HL-60/S4 (cell line): ENCODE measurements around the gene ZMIZ1.

Source experiments
- in situ Hi-C: fragments of 300-500 bp; cut with MboI; formaldehyde crosslinking; loops from 2 replicates; pipeline ENCODE4 v1.14.3; 2022; ENCODE audit warnings: low sequenced_read_pairs

ZMIZ1 gene

DNA sequence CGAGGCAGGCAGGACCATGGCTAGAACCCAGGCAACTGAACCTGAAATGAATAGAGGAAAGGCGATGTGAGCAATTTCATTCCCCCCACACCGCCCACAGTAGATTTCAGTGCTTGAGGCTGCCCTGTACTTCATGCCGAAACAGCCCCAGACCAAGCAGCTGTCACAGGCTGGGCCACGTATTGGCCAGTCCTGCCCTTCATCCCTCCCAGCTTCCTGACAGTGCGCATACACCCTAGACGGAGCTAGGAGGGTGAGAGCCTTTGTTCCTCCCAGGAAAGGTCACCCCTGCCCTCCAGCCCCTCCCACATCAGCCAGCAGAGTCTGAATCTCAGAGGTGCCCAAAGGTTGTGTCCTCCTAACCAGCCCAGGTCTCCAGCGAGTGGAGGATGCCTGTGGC lies 98.8 kb downstream of the ZMIZ1 start:
- in situ Hi-C loops: no loop called here

DNA sequence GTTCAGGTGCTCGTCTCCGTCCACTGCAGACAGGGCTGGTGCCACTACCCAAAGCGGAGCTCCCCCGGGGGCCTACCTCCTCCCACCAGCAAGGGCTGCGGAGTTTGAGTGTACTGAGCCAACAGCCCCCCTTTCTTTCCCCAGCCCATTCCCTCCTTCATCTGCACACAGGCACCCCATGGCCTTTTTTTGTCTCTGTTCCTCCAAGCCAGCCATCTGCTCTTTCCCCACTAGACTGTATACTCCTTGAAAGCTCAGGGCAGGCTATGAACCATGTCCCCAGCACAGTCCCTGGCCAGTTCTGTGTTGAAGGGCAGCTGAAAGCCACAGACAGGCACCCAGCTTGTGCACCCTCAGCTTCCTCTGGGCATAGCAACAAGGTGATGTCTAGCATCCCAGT lies 99.4 kb downstream of the ZMIZ1 start:
- in situ Hi-C loops: no loop called here

DNA sequence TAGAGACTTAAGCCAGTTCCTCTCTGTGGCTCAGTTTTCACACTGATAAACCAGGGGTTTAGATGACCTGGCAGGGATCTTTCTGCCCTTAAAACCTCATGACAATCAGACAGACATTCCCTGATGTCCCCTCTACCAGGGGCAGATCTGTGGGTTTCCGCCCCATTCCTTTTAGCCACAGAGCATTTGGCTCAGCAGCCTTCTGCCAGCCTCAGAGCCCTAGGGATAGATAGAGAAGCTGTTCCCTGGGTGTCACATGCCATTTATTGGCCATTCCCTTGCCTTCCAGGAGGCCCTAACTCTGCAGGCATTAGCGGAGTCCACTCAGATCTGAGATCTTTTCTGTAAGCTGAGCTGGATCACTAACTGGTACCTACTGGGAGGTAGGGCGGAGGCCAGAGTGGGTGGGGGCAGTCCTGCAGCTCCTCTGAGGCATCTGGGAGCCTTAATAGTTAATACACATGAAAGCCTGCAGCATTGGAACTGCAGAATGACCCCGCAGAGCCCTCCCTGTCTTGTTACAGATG lies 101.5 kb downstream of the ZMIZ1 start:
- in situ Hi-C loops: no loop called here

DNA sequence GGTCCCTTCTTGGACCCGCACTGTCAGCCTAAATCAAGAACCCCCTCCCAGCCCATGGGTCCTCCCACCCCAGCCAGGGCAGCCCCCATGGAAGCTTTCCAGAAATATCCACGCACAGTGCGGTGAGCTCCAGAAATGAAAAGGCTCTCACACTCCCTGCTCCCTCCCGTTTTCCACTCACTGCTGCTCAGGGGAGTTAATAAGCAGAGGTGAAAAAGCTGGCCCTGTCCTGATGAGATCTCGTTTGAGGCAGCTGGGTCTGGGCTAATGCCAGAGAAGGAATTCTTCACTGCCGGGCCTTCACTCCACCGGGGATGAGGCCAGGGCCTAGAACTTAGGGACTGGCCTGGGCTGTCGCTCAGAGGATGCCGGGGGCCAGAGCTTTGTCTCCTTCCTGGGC lies 102.2 kb downstream of the ZMIZ1 start:
- in situ Hi-C loops: no loop called here

DNA sequence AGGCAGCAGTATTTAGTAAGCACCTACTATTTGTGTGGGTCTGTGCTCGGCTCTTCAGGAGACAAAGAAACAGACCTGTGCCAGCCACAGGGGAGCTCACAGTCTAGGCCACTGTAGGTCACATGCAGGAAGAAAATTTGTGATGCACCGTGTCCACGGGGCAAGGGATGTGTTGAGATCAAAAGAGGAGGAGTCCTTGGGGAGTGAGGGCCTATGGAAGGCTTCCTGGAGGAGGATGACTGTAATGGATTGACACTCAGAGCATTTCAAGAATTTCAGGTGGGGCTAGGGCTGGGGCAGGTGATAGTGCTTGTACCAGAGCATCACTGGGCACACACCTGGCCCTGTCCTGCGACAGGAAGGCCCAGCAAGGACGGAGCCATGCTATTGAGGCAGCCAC lies 102.7 kb downstream of the ZMIZ1 start:
- in situ Hi-C loops: no loop called here

DNA sequence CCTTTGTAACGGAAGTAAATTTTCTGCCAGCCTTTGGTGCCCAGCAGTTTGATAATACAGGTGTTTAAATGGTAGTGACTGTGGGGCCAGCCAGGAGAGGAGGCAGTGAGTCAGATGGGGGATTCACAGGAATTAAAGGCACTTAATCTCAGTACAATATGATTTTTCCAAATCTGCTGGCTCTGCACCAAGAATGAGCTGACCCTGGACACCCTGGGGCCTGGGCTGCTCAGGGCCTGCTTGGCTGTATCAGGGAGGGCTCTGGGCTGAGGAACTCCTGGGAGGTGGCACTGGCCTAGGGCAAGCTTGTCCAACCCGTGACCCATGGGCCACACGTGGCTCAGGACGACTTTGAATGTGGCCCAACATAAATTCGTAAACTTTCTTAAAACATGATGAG lies 104.1 kb downstream of the ZMIZ1 start:
- in situ Hi-C loops: no loop called here

DNA sequence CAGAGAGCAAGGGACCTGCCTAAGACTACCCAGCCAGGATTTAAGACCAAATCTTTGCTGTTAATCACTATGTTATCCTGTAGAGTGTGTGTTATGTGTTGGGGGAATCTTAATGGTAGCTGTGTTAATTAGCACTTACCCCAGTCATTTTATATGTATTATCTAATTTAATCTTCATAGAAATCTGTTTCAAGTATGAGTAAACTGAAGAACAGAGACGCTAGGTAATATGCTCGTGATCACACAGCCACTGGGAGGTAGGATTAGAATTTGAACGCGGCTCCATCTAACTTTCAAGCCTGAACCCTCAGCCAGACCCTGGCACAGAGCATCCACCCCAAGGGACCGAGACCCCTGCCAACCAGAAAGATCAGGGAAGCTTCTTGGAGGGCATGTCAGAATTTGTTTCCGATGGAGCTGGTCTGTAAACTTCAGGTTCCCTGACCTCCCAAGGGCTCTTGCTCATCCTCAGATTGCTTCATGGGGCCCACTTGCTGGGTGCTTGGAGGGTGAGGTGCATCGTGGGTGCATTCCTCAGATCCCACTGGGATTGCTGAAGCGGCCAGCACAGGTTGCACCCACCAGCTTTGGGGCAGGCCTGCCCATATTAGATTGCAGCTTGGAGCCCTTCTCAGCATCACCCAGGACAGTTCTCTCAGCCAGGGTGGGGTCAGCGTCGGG lies 105.0 kb downstream of the ZMIZ1 start:
- in situ Hi-C loops: no loop called here

DNA sequence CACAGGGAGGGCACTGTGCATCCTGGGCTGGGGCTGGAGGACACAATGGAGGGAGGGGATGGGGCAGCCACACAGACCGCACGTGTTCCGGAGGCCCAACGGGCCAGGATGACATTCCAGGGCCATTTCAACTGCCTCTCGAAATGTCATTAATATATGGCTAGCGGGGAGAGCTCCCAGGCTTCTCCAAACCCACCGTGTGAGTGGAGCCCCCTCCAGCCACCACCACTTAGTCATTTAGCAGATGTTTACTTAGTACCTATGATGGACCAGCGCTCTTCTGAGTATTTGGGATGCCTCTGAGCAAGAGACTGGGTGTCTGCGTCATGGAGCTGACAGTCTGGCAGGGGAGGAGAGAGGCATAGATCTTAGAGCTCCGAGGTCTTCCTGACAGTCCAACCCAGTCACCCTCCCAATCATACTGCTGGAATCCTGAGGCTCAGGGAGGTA lies 107.3 kb downstream of the ZMIZ1 start:
- in situ Hi-C loops: loop anchor here (25.0 kb wide), 1 partner anchor 964 kb away; no protein-coding TSS in a partner anchor

DNA sequence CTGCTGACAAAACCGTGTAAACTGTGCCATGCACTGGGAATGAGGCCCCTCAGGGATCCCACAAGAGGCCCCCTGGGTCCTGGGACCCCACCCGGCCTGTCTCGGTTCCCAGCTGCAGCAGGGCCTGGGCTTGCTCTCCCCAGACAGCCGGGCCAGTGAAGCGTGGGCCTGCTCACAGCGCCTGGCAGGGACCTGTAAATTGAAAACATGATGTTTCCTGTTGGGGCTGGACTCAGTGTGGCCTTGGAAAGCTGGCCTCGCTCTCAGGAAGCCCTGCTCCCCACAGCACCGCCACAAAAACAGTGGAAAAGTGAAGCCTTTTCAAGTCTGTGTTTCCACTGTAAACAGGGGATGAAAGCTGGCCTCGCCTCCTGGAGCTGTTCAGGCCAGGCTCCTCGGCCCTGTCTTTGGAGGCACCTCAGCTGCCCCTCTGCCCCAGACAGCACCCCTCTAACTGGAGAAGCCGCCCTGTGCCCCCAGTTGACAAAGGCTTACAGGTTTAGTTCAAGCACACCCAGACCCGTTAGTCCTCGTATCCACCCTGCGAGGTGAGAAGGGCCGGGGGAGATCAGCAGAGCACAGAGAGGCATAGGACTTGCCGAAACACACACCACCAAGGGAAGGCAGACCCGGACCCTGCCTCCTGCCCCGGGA lies 108.3 kb downstream of the ZMIZ1 start:
- in situ Hi-C loops: loop anchor here (25.0 kb wide), 1 partner anchor 965 kb away; no protein-coding TSS in a partner anchor

DNA sequence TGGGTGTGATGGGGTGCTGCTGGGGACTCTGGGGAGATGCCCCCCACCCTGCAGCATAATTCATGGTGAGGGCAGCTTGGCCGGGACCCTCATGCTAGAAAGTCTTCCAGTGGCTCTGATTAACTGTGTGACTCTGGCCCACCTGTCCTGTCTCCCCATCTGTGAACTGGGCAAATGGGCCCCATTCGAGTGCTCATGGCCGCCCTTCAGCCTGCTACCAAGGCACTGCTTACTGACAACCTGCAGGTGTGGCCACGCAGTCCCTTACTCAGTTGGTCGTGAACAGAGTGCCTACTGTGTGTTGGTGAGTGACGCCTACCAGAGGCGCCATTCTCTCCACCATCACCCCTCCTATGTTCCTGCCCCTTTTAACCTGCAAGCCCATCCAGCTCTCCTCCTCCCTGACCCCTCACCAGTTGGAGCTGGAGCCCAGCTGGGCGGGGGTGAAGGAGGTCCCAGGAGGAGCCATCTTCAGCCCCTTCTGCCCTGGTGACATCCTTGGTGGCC lies 109.4 kb downstream of the ZMIZ1 start:
- in situ Hi-C loops: loop anchor here (25.0 kb wide), 1 partner anchor 966 kb away; no protein-coding TSS in a partner anchor

DNA sequence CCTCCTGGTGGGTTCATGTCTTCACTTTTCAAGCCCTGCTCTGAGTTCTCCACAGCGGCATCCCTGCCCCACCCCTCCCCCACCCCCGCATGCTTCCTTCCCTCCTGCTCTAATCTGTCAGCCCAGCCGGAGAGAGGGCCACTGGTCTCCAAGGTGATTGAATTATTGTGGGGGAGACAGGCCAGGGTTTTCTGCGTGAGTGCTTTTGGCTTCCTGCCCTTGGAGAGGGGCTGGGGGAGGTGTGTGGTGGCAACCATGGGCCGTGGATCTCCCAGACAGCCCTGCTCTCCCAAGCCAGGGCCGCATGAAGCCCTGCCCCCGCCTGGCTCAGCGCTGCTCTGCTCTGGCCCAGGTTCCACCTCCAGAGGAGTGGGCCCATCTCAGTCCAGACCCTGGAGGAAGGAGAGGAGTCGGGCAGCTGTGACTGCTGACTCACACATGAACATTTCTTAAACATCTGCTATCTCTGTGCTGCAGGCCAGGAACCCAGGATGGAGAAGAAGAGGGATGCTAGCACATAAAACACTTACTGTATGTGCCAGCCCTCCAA lies 109.9 kb downstream of the ZMIZ1 start:
- in situ Hi-C loops: loop anchor here (25.0 kb wide), 1 partner anchor 966 kb away; no protein-coding TSS in a partner anchor

DNA sequence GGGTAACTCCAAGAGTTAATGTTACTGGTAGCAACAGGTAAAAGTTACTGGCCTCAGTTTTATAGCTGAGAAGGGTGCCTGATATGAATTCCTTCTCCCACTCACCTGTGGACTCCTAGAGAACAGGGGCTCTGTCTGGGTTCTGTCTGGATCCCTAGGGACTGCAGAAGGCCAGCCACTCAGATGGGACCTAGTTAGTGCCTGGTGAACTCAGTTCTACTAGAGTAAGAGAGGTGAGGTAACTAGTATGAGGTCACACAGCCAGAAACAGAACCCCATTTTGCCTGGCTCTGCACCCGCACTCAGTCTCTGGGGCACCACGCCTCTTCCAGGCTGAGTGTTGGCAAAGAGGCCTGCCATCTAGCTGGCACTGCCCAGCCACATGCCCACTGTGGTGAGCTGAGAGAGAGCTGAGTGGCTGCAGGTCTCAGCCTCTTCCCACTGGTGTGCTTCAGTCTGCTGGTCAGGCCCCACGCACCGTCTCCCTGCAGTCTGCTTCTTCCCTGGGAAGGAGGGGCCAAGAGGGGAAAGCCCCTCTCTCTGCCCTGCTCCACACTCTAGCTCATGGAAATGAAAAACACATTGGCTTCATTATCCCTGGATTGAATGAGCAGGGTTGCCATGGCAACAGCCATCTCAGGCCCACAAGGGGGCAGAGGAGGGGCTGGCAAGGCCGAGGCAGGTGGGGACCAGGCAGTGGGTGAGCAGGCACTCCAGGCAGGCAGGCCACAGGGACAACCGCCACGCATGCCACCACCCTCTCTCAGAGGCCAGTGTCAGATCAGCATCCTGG lies 110.6 kb downstream of the ZMIZ1 start:
- in situ Hi-C loops: loop anchor here (25.0 kb wide), 1 partner anchor 967 kb away; no protein-coding TSS in a partner anchor

DNA sequence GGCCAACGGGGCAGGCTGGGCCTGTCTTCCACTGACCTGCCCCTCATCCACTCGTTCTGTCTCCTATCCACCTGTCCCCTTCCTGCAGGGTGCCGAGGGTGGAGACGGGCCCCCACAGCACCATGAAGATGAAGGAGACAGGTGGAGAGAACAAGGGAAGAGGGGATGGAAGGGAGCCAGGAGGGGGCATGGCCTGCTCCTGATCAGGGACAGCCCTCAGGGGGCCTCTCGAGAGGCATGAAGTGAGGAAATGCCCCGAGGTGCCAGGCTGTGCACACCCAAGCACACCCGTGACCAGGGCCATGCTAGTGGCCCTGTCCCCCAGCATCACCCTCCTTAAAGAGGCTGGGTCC lies 111.2 kb downstream of the ZMIZ1 start:
- in situ Hi-C loops: loop anchor here (25.0 kb wide), 1 partner anchor 968 kb away; no protein-coding TSS in a partner anchor

DNA sequence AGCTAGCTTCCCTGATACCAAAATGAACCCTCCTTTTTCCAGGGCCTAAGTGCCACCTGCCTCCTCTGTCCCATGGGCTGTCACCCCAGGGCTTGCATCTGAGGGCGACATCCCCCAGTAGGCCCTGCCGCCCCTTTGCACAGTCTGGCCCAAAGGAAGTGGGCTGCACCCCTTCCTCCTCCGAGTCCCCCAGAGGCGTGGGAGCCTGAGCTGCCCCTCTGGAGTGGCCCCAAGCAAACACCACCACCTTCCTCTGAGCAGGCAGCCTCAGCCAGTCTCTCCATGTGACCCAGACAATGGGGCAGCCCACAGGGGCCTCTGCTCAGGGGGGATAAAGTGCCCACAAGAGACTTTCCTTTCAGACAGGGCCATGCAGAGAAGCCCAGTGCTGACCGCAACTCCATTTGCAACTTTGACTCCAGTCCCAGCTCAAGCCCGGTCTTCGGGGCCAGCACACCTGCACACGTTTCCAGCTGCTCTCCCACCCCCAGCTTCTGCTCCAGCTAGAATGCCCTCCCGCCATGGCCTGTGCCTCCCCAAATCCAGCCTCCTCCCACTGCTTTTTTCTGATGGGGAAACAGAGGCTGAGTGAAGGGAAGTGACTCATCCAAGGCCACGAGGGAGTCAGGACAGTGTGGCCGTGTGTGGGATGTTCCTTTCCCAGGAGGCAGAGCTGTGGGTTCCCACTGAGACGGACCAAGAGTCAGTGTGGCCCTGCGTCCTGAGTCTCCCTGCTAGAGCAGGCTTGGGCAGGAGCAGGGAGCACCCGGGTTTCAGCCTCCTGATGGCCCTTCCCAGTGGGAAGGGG lies 111.9 kb downstream of the ZMIZ1 start:
- in situ Hi-C loops: loop anchor here (25.0 kb wide), 1 partner anchor 968 kb away; no protein-coding TSS in a partner anchor

DNA sequence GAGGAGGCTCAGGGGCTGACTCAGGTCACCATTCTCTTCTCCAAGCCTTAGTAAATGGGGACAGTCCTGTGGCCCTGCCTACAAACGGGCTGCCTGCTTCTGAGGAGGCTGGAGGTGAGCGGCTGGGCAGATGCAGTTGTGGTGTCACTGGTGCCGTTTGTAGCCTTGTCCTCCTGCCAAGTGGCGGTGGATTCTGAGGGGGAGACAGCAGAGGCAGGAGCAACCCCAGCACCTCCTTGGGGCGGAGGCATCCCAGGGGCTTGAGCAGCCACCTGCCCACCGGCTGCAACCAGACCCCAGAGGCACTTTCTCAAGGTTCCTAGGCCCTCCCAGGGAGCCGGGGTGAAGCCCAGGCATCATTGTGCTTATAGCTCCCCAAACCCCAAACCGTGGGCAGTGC lies 112.5 kb downstream of the ZMIZ1 start:
- in situ Hi-C loops: loop anchor here (25.0 kb wide), 1 partner anchor 969 kb away; no protein-coding TSS in a partner anchor

DNA sequence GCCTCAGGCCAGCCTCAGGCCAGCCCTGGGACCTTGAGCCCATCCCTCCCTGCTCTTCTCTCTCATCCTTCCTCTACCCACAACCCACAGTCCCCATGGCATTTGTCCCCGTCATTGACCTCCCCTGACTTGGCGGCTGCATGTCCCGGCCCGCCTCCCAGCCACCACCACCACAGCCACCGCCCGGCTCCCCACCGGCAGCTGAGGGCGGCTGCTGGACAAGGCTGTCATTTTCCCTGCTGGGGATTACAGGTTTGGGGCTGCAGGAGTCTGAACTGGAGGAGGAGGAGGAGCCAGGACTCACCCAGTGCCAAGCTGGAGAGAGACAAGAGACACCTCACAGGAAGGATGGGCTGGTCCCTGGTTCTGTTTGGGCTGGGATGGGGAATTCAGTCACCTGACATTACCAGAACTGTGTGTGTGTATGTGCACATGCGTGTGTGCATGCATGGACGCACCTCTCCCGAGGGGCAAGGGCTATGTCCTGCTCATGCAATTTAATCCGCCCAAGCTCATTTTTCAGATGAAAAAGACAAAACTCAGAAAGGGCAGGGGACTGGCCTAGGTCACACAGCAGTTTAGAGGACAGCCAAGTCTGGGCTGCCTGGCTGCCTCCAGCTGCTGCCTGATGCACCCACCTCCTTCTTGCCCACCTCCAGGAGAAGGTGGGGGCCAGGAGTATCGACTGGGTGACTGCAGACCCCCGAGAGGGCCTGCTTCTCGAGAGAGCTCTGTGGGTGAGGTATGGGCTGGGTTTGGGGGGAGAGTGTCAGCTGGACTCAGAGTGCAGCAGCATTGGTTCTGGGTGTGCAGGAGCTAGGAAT lies 113.1 kb downstream of the ZMIZ1 start:
- in situ Hi-C loops: loop anchor here (25.0 kb wide), 1 partner anchor 970 kb away; no protein-coding TSS in a partner anchor

DNA sequence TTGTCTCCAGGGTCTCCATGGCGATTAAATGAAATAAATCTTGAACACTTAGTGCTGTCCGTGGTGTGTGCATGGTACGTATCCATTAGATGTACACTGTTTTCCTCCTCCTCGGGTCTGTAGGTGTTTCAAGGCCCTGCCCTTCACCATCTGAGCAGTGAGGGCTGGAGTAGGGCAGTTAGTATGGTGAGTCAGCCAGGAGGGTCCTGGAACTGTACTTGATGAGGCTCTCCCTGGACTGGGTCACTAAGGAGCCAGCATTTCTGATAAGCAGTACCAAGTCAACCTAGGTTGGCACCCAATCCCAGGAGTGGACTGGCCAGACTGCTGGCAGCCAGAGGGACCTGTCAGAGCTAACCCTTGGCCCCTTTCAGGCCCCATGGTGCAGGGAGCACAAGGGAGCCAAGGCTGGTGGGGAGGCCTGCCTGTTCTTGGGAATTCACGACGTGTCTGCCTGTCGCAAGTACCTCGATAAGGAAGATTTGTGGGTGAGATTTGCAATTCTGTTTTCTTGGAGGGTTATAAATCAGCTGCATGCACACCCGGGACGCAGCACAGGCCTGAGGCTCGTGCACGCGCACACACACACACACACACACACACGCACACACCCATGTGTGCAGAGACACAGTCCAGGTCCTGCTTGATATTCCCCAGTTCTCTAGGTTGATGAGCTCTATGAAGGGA lies 114.2 kb downstream of the ZMIZ1 start:
- in situ Hi-C loops: loop anchor here (25.0 kb wide), 1 partner anchor 971 kb away; no protein-coding TSS in a partner anchor

DNA sequence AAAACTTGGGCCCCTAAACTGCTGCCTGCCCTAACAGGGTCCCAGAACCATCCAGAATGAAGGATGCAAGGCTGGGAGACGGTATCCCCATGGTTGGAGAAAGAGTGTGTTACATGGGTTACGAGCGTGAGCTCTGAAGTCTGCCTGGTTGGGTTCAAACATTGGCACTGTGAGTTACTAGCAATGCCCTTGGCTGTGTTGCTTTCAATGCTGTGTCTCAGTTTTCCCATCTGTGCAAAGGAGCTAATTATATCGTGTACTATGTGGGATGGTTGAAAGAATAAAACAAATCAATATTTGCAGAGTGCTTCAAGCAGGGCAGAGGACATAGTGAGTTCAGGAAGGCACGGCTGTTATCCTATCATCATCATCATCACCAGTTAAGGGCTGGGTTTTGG lies 114.7 kb downstream of the ZMIZ1 start:
- in situ Hi-C loops: loop anchor here (25.0 kb wide), 1 partner anchor 971 kb away; no protein-coding TSS in a partner anchor
